Epithelial cell of proximal tubule (primary cell): ENCODE results near the gene SHC1. TPM values are rescaled to one million over a fixed set of nuclear protein-coding genes. Genes with fewer than 3 reads are reported as not detected.
A peak's percentile ranks its signal among the peaks of the same experiment; 100 is the strongest.

Experiments used
- DNase-seq: peaks from one replicate; pipeline ENCODE4 v3.0.0-alpha.2; 2011; ENCODE audit warnings: low read depth
- H3K4me3 ChIP-seq: 2 replicates; pipeline ENCODE4 v1.5.1; 2011; ENCODE audit warnings: low read depth, mild to moderate bottlenecking, low read length
- total RNA-seq: library from RNA; depleted of rRNA; stranded (reverse); fragments of >200 nt; gene quantifications from 2 replicates; pipeline ENCODE4 v1.2.3, GENCODE V29; 2015
- TF ChIP-seq, protein P1 (sequence below): conservative IDR thresholded peaks from 2 replicates; pipeline ENCODE4 v1.5.1; 2012; ENCODE audit warnings: low read depth, mild to moderate bottlenecking, low read length

Gene SHC1
- total RNA-seq, 1 donor from 2014 or later = 155 TPM

GRCh38 chr1:154968731-154969130 lies 1.8 kb downstream of the SHC1 start:
- no peak for DNase-seq
- TF ChIP-seq, protein P1, sequence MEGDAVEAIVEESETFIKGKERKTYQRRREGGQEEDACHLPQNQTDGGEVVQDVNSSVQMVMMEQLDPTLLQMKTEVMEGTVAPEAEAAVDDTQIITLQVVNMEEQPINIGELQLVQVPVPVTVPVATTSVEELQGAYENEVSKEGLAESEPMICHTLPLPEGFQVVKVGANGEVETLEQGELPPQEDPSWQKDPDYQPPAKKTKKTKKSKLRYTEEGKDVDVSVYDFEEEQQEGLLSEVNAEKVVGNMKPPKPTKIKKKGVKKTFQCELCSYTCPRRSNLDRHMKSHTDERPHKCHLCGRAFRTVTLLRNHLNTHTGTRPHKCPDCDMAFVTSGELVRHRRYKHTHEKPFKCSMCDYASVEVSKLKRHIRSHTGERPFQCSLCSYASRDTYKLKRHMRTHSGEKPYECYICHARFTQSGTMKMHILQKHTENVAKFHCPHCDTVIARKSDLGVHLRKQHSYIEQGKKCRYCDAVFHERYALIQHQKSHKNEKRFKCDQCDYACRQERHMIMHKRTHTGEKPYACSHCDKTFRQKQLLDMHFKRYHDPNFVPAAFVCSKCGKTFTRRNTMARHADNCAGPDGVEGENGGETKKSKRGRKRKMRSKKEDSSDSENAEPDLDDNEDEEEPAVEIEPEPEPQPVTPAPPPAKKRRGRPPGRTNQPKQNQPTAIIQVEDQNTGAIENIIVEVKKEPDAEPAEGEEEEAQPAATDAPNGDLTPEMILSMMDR = no peak
- peak overlapping the region; percentile 54 for H3K4me3 ChIP-seq

DNA sequence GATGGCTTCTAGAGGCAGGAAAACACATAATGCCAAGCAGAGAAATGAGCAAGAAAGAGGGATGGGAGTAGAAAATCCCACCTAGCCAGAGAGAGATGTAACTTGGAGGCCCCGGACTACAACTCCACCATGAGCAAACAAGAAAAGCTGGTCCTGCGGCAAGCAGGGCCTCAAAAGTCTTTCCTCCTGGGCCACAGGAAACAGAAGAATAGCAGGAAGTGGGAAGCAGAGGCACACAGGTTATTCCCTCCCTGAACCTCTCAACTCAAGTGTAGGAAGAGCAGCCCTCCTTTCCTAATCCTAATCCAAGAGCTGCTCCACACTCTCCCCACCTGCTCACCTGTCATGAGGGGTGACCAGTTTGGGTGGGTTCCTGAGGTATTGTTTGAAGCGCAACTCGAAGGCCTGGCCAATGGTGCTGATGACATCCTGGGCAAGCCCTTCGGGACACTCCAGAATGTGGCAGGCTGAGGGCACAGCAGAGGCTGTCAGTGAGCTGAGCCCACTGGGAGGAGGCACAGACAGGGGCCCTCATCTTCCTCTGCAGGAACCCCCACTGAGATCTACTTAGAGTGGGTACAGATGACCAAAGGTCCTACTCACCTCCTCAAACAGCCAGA lies 3.1 kb downstream of the SHC1 start:
- DNase-seq = no peak
- TF ChIP-seq, protein P1 = no peak
- H3K4me3 ChIP-seq = no peak overlapping the region

DNA sequence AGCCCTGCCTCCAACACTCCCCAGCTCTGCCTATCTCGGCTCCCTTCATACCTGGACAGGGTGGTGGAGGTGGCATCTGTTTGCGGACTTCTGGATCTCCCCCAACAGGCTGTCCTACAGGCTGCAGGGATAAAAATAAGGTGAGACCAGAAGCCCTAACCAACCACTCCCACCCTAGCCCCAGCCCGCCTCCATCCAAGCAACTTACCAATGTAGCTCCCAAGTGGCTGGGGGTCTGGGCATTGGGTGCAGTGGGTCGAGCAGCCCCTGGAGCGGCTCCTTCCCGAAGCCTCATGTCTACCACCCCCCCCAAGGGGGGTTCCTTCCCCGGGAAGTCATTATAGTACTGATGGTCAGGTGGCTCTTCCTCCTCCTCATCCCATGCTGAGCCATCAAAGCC lies 4.4 kb downstream of the SHC1 start:
- TF ChIP-seq, protein P1 = no peak
- no peak overlapping the region for H3K4me3 ChIP-seq
- DNase-seq = no peak

DNA sequence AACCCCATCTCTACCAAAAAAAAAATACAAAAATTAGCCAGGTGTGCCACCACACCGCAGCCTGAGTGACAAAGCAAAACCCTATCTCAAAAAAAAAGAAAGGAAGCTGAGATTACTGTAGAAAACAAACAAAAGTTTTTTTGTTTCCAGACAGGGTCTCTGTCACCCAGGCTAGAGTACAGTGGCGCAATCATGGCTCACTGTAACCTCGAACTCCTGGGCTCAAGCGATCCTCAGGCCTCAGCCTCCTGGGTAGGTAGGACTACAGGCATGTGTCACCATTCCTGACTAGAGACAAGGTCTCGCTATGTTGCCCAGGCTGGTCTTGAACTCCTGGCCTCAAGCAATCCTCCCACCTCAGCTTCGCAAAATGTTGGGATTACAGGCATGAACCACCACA lies 6.2 kb downstream of the SHC1 start:
- DNase-seq = no peak
- TF ChIP-seq, protein P1 = no peak
- H3K4me3 ChIP-seq = no peak overlapping the region

- DNase-seq = no peak
- H3K4me3 ChIP-seq = no peak overlapping the region
- TF ChIP-seq, protein P1 = no peak
Measured at GRCh38 chr1:154963643-154964042, 6.9 kb downstream of the SHC1 start.

- DNase-seq = no peak
- TF ChIP-seq, protein P1 = no peak
- peak overlapping the region; percentile 77 for H3K4me3 ChIP-seq
Measured at GRCh38 chr1:154962795-154963330, 7.7 kb downstream of the SHC1 start.
